GM15510 (cell line): ENCODE data around the gene MRC2.

ENCODE experiments used
- POLR2A ChIP-seq: IDR thresholded peaks from 3 replicates; pipeline ENCODE4 v1.6.1; 2011; ENCODE audit warnings: borderline replicate concordance; ENCODE audit not compliant: insufficient read length; ENCODE audit errors: extremely low read depth

MRC2 gene

GRCh38 chr17:62625870-62626200, 1.6 kb upstream of the MRC2 start:
- no peak for TF ChIP-seq POLR2A

GRCh38 chr17:62626719-62627218, 701 bp upstream of the MRC2 start:
- TF ChIP-seq POLR2A: no peak

GRCh38 chr17:62627904-62628633, 599 bp downstream of the MRC2 start:
- TF ChIP-seq POLR2A: no peak

- TF ChIP-seq POLR2A: no peak
Observed at GRCh38 chr17:62628831-62629555, 1.5 kb downstream of the MRC2 start.

GRCh38 chr17:62629556-62630364, 2.3 kb downstream of the MRC2 start:
- TF ChIP-seq POLR2A: no peak

- no peak for TF ChIP-seq POLR2A
Observed at GRCh38 chr17:62630365-62631085, 3.1 kb downstream of the MRC2 start.

- no peak for TF ChIP-seq POLR2A
Observed at GRCh38 chr17:62631086-62631935, 3.8 kb downstream of the MRC2 start.

- no peak for TF ChIP-seq POLR2A
Observed at GRCh38 chr17:62631936-62632924, 4.8 kb downstream of the MRC2 start.

- no peak for TF ChIP-seq POLR2A
Observed at GRCh38 chr17:62637809-62638208, 10.3 kb downstream of the MRC2 start.

GRCh38 chr17:62641153-62641552, 13.7 kb downstream of the MRC2 start:
- TF ChIP-seq POLR2A: no peak

- TF ChIP-seq POLR2A: no peak
Observed at GRCh38 chr17:62641951-62642350, 14.5 kb downstream of the MRC2 start.

GRCh38 chr17:62643496-62643895, 16.0 kb downstream of the MRC2 start:
- TF ChIP-seq POLR2A: no peak
